ENCODE measurements around the gene CYP2U1. TPM values are rescaled to one million over a fixed set of nuclear protein-coding genes. Genes with fewer than 3 reads are reported as not detected.

Gene CYP2U1
- polyA plus RNA-seq, 1 of the 3 experiments (the other 2 are of a cell fraction): 2.0 TPM

DNA sequence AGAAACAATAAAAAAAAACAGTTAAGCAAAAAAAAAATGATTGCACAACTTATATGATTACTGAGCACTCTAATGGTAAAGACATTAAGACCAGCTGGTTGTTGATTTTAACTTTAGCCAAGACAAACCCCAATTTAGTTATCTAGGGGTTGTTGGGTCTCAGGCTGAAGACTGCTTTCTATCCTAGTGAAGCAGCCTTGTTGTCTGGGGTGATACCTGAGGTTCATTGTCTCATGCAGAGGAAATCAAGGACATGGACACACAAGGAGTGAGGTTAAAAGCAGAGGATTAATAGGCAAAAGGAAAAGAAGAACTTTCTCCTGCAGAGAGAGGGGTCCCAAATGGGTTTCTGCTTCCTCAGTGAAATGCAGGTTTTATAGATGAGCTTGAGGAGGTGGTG, 40.0 kb upstream of the CYP2U1 start (continued):
- TF ChIP-seq SMC3 (IDR thresholded peaks at IDR 0.05; ENCODE audit: low read depth, low read length) (no peak), SIN3A (IDR thresholded peaks at IDR 0.05; ENCODE audit: borderline replicate concordance, low read depth, low read length) (no peak), RXRA (IDR thresholded peaks at IDR 0.05; ENCODE audit: borderline replicate concordance, low read depth) (no peak), TAF1 (IDR thresholded peaks at IDR 0.05; ENCODE audit: borderline replicate concordance, low read depth, low read length) (no peak), PBX3 (IDR thresholded peaks at IDR 0.05) (no peak), FOXJ3 (CRISPR knock-in tag; IDR thresholded peaks at IDR 0.05) (no peak)
- TF ChIP-seq, protein P1, sequence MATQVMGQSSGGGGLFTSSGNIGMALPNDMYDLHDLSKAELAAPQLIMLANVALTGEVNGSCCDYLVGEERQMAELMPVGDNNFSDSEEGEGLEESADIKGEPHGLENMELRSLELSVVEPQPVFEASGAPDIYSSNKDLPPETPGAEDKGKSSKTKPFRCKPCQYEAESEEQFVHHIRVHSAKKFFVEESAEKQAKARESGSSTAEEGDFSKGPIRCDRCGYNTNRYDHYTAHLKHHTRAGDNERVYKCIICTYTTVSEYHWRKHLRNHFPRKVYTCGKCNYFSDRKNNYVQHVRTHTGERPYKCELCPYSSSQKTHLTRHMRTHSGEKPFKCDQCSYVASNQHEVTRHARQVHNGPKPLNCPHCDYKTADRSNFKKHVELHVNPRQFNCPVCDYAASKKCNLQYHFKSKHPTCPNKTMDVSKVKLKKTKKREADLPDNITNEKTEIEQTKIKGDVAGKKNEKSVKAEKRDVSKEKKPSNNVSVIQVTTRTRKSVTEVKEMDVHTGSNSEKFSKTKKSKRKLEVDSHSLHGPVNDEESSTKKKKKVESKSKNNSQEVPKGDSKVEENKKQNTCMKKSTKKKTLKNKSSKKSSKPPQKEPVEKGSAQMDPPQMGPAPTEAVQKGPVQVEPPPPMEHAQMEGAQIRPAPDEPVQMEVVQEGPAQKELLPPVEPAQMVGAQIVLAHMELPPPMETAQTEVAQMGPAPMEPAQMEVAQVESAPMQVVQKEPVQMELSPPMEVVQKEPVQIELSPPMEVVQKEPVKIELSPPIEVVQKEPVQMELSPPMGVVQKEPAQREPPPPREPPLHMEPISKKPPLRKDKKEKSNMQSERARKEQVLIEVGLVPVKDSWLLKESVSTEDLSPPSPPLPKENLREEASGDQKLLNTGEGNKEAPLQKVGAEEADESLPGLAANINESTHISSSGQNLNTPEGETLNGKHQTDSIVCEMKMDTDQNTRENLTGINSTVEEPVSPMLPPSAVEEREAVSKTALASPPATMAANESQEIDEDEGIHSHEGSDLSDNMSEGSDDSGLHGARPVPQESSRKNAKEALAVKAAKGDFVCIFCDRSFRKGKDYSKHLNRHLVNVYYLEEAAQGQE (IDR thresholded peaks at IDR 0.05; ENCODE audit: low read depth, low read length): no peak

DNA sequence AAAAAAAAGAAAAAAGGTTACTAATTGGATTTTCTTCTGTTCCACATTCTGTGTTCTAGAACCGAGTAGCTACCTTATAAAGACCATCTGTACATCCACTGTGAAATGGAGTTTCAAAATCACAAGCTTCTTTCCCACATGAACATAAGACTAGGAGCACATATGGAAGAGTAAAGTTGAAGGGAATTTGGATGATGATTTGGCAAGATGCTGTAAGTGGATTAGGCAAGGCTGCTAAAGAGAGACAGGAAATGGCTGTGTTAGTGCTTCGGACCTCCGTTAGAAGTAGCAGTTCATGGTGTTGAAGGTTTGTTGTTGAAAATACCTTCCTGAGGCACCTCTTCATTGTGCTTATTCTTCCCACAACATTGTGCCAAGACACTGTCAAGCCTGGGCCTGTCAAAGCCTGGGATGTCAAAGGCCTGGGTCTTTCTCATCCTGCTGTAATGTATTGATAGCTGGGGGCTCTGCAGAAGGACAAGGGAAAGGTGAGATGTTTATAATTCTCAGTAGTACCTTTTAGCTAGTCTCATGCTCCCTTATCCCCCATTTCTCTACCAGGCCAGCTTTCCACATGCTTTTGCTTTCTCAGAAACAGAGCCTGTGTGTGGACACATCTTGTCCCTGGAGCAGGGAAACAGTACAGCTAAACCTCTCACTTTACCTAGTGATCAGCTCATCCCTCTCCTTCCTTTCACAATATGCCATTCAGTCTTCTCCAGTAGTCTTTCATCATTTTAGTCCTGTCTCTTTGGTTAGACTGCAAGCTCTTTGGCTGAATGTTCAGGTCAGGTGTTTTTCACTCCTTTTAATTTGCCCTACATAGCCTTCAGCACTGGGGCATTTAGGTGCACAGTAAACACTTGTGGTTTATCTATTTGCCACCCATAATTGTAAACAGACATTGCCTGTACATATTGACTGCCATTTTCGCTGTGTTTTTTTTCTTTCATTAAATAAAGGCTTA, 37.9 kb upstream of the CYP2U1 start:
- Histone ChIP-seq H3K79me2 (ENCODE audit: insufficient read depth) (no peaks in the 10 kb centered on the region), H3K4me2 (no peak overlapping the region), H3K27me3 (ENCODE audit: insufficient read depth) (no peaks in the 10 kb centered on the region; the same call in 1 of the 2 replicates), H4K20me1 (ENCODE audit: insufficient read depth) (no peaks in the 10 kb centered on the region), H3K4me3 (ENCODE audit: low read depth in 2 of 2, low read length in 1 of 2) (no peak overlapping the region), H3K9me2 (no peaks in the 10 kb centered on the region), H3K36me3 (replicated peaks in 1 of 2; ENCODE audit: control insufficient read depth in 1 of 2, insufficient read depth in 2 of 2, low read length in 1 of 2) (no peaks in the 10 kb centered on the region), H3K4me1 (ENCODE audit: control insufficient read depth in 1 of 2, insufficient read depth in 2 of 2, low read depth in 1 of 2, low read length in 1 of 2) (peaks cover 0 to 2% of the 10 kb centered on the region in 2 experiments; a peak in 1 of 4 replicates), H3K9ac (no peak overlapping the region), H3K9me3 (peaks cover 11% of the 10 kb centered on the region), H2AFZ (ENCODE audit: low read depth) (no peak overlapping the region), H3F3A (replicated peaks; ENCODE audit: insufficient read depth) (peaks cover 8% of the 10 kb centered on the region), H3K27ac (ENCODE audit: low read depth in 2 of 2, low read length in 1 of 2) (no peak overlapping the region)
- no peak for DNase-seq
- CTCF ChIA-PET: interaction anchor here (1.1 to 1.2 kb wide), 2 partner anchors 19 to 135 kb away, joined by 3 read pairs; no protein-coding TSS in a partner anchor
- TF ChIP-seq SMC3 (IDR thresholded peaks at IDR 0.05; ENCODE audit: low read depth, low read length) (no peak), TAF1 (IDR thresholded peaks at IDR 0.05; ENCODE audit: borderline replicate concordance, low read depth, low read length) (no peak), NRF1 (IDR thresholded peaks at IDR 0.05; ENCODE audit: low read depth, low read length) (no peak), TEAD4 (IDR thresholded peaks at IDR 0.05; ENCODE audit: borderline replicate concordance, insufficient read depth) (no peak)
- WGBS (ENCODE audit: low lambda C conversion rate): 28% methylated on average over 4 of the region's 4 CpGs
- POLR2A ChIA-PET: no interaction called here
